Measurements from ENCODE around the gene C1orf210. TPM values are rescaled to one million over a fixed set of nuclear protein-coding genes. Genes with fewer than 3 reads are reported as not detected.

The C1orf210 gene
- total and polyA plus RNA-seq, 2 experiments from 2014 or later = not detected

- no peaks in the 10 kb centered on the region for H3K4me1 ChIP-seq (ENCODE audit: insufficient read depth)
- H3K4me2 ChIP-seq (ENCODE audit: unreplicated experiment) = no peak overlapping the region
- H3K36me3 ChIP-seq (ENCODE audit: low read depth) = no peaks in the 10 kb centered on the region
- peaks cover under 1% of the 10 kb centered on the region for H3K27me3 ChIP-seq (replicated peaks; ENCODE audit: insufficient read depth)
- no peaks in the 10 kb centered on the region for H3K79me2 ChIP-seq (ENCODE audit: insufficient read depth)
- no peak for TF ChIP-seq EZH2phosphoT487 (IDR thresholded peaks at IDR 0.05; ENCODE audit: insufficient read depth, low read depth)
- no peak for TF ChIP-seq EZH2 (IDR thresholded peaks at IDR 0.05; ENCODE audit: insufficient read depth, poor library complexity, severe bottlenecking)
- no peak overlapping the region for H3K9ac ChIP-seq
- no peaks in the 10 kb centered on the region for H3K9me3 ChIP-seq (ENCODE audit: low read depth)
- no peak overlapping the region for H3K4me3 ChIP-seq
- no peak for DNase-seq
- no peaks in the 10 kb centered on the region for H4K20me1 ChIP-seq (ENCODE audit: insufficient read depth)
- H3K9me2 ChIP-seq (ENCODE audit: insufficient read depth) = no peaks in the 10 kb centered on the region
- 53 to 60% methylated on average over 5 of the region's 5 CpGs for WGBS, 2 experiments (ENCODE audit: low coverage in 1 of 2, low lambda C conversion rate in 2 of 2, missing lambda C conversion rate in 2 of 2)
- no peak overlapping the region for H3K27ac ChIP-seq
- H3F3A ChIP-seq (ENCODE audit: insufficient read depth) = no peaks in the 10 kb centered on the region
- in situ Hi-C loops (cut with MboI) = no loop called here
- H2AFZ ChIP-seq = no peak overlapping the region
Measured at GRCh38 chr1:43251024-43251423, 34.4 kb downstream of the C1orf210 start.

- H3K4me1 ChIP-seq (ENCODE audit: insufficient read depth) = no peaks in the 10 kb centered on the region
- no peaks in the 10 kb centered on the region for H3K79me2 ChIP-seq (ENCODE audit: insufficient read depth)
- no peak overlapping the region for H3K27ac ChIP-seq
- in situ Hi-C loops (cut with MboI) = no loop called here
- DNase-seq = no peak
- WGBS, 2 experiments (ENCODE audit: low coverage in 1 of 2, low lambda C conversion rate in 2 of 2, missing lambda C conversion rate in 2 of 2) = 48 to 63% methylated on average over 3 of the region's 3 CpGs
- H3K9ac ChIP-seq = no peak overlapping the region
- no peak overlapping the region for H2AFZ ChIP-seq
- H3K27me3 ChIP-seq (replicated peaks; ENCODE audit: insufficient read depth) = no peaks in the 10 kb centered on the region; the same call in 1 of the 2 replicates
- no peaks in the 10 kb centered on the region for H3K9me2 ChIP-seq (ENCODE audit: insufficient read depth)
- no peaks in the 10 kb centered on the region for H3F3A ChIP-seq (ENCODE audit: insufficient read depth)
- H3K9me3 ChIP-seq (ENCODE audit: low read depth) = no peaks in the 10 kb centered on the region
- TF ChIP-seq EZH2 (IDR thresholded peaks at IDR 0.05; ENCODE audit: insufficient read depth, poor library complexity, severe bottlenecking) (no peak), EZH2phosphoT487 (IDR thresholded peaks at IDR 0.05; ENCODE audit: insufficient read depth, low read depth) (no peak)
- H3K4me3 ChIP-seq = no peak overlapping the region
- no peaks in the 10 kb centered on the region for H3K36me3 ChIP-seq (ENCODE audit: low read depth)
- H3K4me2 ChIP-seq (ENCODE audit: unreplicated experiment) = no peak overlapping the region
- H4K20me1 ChIP-seq (ENCODE audit: insufficient read depth) = no peaks in the 10 kb centered on the region
Measured at GRCh38 chr1:43250351-43250761, 35.0 kb downstream of the C1orf210 start.

GRCh38 chr1:43247256-43247921, 38.0 kb downstream of the C1orf210 start:
- Histone ChIP-seq H3K9ac (no peak overlapping the region), H3F3A (ENCODE audit: insufficient read depth) (no peaks in the 10 kb centered on the region), H2AFZ (no peak overlapping the region), H3K79me2 (ENCODE audit: insufficient read depth) (no peaks in the 10 kb centered on the region), H3K27me3 (replicated peaks; ENCODE audit: insufficient read depth) (no peaks in the 10 kb centered on the region), H3K4me3 (no peak overlapping the region), H3K9me3 (ENCODE audit: low read depth) (no peaks in the 10 kb centered on the region), H3K4me2 (ENCODE audit: unreplicated experiment) (no peak overlapping the region), H4K20me1 (ENCODE audit: insufficient read depth) (no peaks in the 10 kb centered on the region), H3K36me3 (ENCODE audit: low read depth) (no peaks in the 10 kb centered on the region), H3K9me2 (ENCODE audit: insufficient read depth) (no peaks in the 10 kb centered on the region), H3K27ac (no peak overlapping the region), H3K4me1 (ENCODE audit: insufficient read depth) (no peaks in the 10 kb centered on the region)
- 58 to 66% methylated on average over 6 of the region's 6 CpGs for WGBS, 2 experiments (ENCODE audit: low coverage in 1 of 2, low lambda C conversion rate in 2 of 2, missing lambda C conversion rate in 2 of 2)
- in situ Hi-C loops (cut with MboI) = loop anchor here (25.0 kb wide), 2 partner anchors 415 to 690 kb away; partner anchors contain the start of genes ARTN, IPO13 and KDM4A
- no peak for DNase-seq
- TF ChIP-seq EZH2phosphoT487 (IDR thresholded peaks at IDR 0.05; ENCODE audit: insufficient read depth, low read depth) (no peak), EZH2 (IDR thresholded peaks at IDR 0.05; ENCODE audit: insufficient read depth, poor library complexity, severe bottlenecking) (no peak)

GRCh38 chr1:43246466-43247213, 38.7 kb downstream of the C1orf210 start:
- Histone ChIP-seq H3K79me2 (ENCODE audit: insufficient read depth) (no peaks in the 10 kb centered on the region), H3K27ac (no peak overlapping the region), H3K4me1 (ENCODE audit: insufficient read depth) (no peaks in the 10 kb centered on the region), H4K20me1 (ENCODE audit: insufficient read depth) (no peaks in the 10 kb centered on the region), H3K9me3 (ENCODE audit: low read depth) (no peaks in the 10 kb centered on the region), H3K4me3 (no peak overlapping the region), H3F3A (ENCODE audit: insufficient read depth) (no peaks in the 10 kb centered on the region), H3K27me3 (replicated peaks; ENCODE audit: insufficient read depth) (no peaks in the 10 kb centered on the region), H3K36me3 (ENCODE audit: low read depth) (no peaks in the 10 kb centered on the region), H3K4me2 (ENCODE audit: unreplicated experiment) (no peak overlapping the region), H3K9me2 (ENCODE audit: insufficient read depth) (no peaks in the 10 kb centered on the region), H2AFZ (no peak overlapping the region), H3K9ac (no peak overlapping the region)
- in situ Hi-C loops (cut with MboI) = loop anchor here (25.0 kb wide), 2 partner anchors 416 to 691 kb away; partner anchors contain the start of genes ARTN, IPO13 and KDM4A
- no peak for DNase-seq
- TF ChIP-seq EZH2 (IDR thresholded peaks at IDR 0.05; ENCODE audit: insufficient read depth, poor library complexity, severe bottlenecking) (no peak), EZH2phosphoT487 (IDR thresholded peaks at IDR 0.05; ENCODE audit: insufficient read depth, low read depth) (no peak)
- WGBS, 2 experiments (ENCODE audit: low coverage in 1 of 2, low lambda C conversion rate in 2 of 2, missing lambda C conversion rate in 2 of 2) = 78 to 82% methylated on average over 4 of the region's 4 CpGs
